Measurements from ENCODE around the gene MSMB.

DNA sequence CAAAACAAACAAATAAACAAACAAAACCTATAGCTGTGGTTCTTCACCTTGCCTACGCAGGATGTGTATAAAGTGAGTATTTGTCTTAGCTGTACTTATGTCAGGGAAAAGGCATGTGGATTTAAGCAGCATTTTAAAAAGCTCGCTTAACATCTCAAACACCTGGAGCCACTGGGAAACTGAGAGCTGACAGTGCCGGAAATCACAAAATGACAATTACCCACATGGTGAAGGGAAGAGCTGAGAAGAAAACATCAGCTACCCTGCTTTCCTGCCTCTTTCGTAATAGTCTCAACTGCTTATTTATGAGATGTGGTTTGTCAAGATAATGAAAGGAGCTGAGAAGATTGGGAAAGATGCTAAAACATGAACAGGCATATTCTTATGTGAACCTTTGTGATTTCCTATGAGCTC lies 31.1 kb upstream of the MSMB start:
- no peak for TF ChIP-seq ZFP41 (tag by site-specific recombination; IDR thresholded peaks at IDR 0.05; ENCODE audit: borderline replicate concordance)
- TF ChIP-seq ZNF121 (tag by site-specific recombination; IDR thresholded peaks at IDR 0.05) = no peak
- no peak for TF ChIP-seq ZEB2 (tag by site-specific recombination; IDR thresholded peaks at IDR 0.05)
- no peak for TF ChIP-seq REPIN1 (tag by site-specific recombination; IDR thresholded peaks at IDR 0.05; ENCODE audit: low read depth)
- no peak for TF ChIP-seq CTCF (tag by site-specific recombination; IDR thresholded peaks at IDR 0.05)
- TF ChIP-seq ZNF792 (tag by site-specific recombination; IDR thresholded peaks at IDR 0.05) = no peak
- no peak for TF ChIP-seq YY1 (tag by site-specific recombination; IDR thresholded peaks at IDR 0.05)
- no peak for TF ChIP-seq TCF7L2 (IDR thresholded peaks at IDR 0.05; ENCODE audit: borderline replicate concordance, low read depth, low read length)
- no peak for TF ChIP-seq KLF1 (tag by site-specific recombination; IDR thresholded peaks at IDR 0.05)
- no peak for TF ChIP-seq ZNF610 (tag by site-specific recombination; IDR thresholded peaks at IDR 0.05; ENCODE audit: borderline replicate concordance)
- TF ChIP-seq ZNF133 (tag by site-specific recombination; IDR thresholded peaks at IDR 0.05) = no peak
